H1 (cell line): Measurements from ENCODE around the gene PGBD5. TPM values are rescaled to one million over a fixed set of nuclear protein-coding genes. Genes with fewer than 3 reads are reported as not detected.

Experiments used
- CTCF ChIA-PET: fragments of 300-600 bp; sonication (Branson Sonifier 250); formaldehyde crosslinking; loops from one replicate; lab custom pipeline; 2021; ENCODE audit not compliant: partially characterized antibody; lab: Charles Lee
- POLR2A ChIA-PET: fragments of 300-600 bp; sonication (Branson Sonifier 250); formaldehyde crosslinking; loops from one replicate; lab custom pipeline; 2021; ENCODE audit warnings: inconsistent platforms; ENCODE audit not compliant: partially characterized antibody; lab: Charles Lee
- DNase-seq, 2 experiments: peaks; one replicate each; pipeline versions ENCODE4 v3.0.0 to v3.0.0-alpha.2; 2010 to 2022; ENCODE audit warnings: low spot score in 2 of 2, low read depth in 1 of 2, mixed read lengths in 1 of 2
- FAIRE-seq: peaks from 2 replicates; lab custom pipeline; 2011; peaks lifted over from hg19 to GRCh38; lab: Jason Lieb, UNC
- H2AFZ ChIP-seq: 2 replicates; pipeline ENCODE4 v1.8.1; 2012; ENCODE audit warnings: low read length, inconsistent platforms
- H2AK5ac ChIP-seq: 2 replicates; pipeline ENCODE4 v1.6.1; 2013; ENCODE audit warnings: low read depth, low read length
- H2BK120ac ChIP-seq: replicated peaks from 2 replicates; pipeline ENCODE3; 2013; ENCODE audit warnings: low read depth, low read length, inconsistent platforms
- H2BK12ac ChIP-seq: 2 replicates; pipeline ENCODE4 v1.6.1; 2013; ENCODE audit warnings: low read depth, low read length
- H2BK15ac ChIP-seq: 2 replicates; pipeline ENCODE4 v1.6.1; 2013; ENCODE audit warnings: low read length
- H2BK20ac ChIP-seq: 2 replicates; pipeline ENCODE4 v1.6.1; 2013; ENCODE audit warnings: low read length
- H2BK5ac ChIP-seq: 2 replicates; pipeline ENCODE4 v1.6.1; 2013; ENCODE audit warnings: low read depth, low read length
- H3K14ac ChIP-seq: 2 replicates; pipeline ENCODE4 v1.6.1; 2013; ENCODE audit warnings: inconsistent platforms; ENCODE audit not compliant: insufficient read length
- H3K18ac ChIP-seq: 2 replicates; pipeline ENCODE4 v1.6.1; 2013; ENCODE audit warnings: low read length; ENCODE audit errors: extremely low read depth
- H3K23ac ChIP-seq: 2 replicates; pipeline ENCODE4 v1.6.1; 2013; ENCODE audit warnings: inconsistent platforms; ENCODE audit not compliant: insufficient read length
- H3K23me2 ChIP-seq: 2 replicates; pipeline ENCODE4 v1.6.1; 2013; ENCODE audit warnings: low read depth, low read length
- H3K27ac ChIP-seq: 2 replicates; pipeline ENCODE4 v1.6.1; 2011; ENCODE audit warnings: low read depth, low read length, inconsistent platforms
- H3K27me3 ChIP-seq, 4 experiments: replicated peaks in 1 of 4; 1 replicate in 1 of 4; 2 replicates in 3 of 4; pipeline versions ENCODE4 v1.6.1 to v1.8.1; 2011 to 2013; ENCODE audit warnings: low read length in 3 of 4, mild to moderate bottlenecking in 3 of 4, inconsistent platforms in 2 of 4, mixed read lengths in 2 of 4, moderate library complexity in 1 of 4; ENCODE audit not compliant: control insufficient read depth in 3 of 4, insufficient read depth in 3 of 4; ENCODE audit errors: extremely low read depth in 1 of 4
- H3K36me3 ChIP-seq, 4 experiments: 2 replicates each; pipeline versions ENCODE4 v1.6.1 to v1.8.1; 2011 to 2013; ENCODE audit warnings: mild to moderate bottlenecking in 4 of 4, low read length in 3 of 4, moderate library complexity in 2 of 4, control low read depth in 1 of 4, inconsistent platforms in 1 of 4; ENCODE audit not compliant: insufficient read depth in 4 of 4, control insufficient read depth in 2 of 4
- H3K4ac ChIP-seq: replicated peaks from 2 replicates; pipeline ENCODE3; 2013; ENCODE audit warnings: low read length, low read depth, mixed read lengths, inconsistent platforms; ENCODE audit not compliant: insufficient read length
- H3K4me1 ChIP-seq, 4 experiments: replicated peaks in 1 of 4; 1 replicate in 1 of 4; 2 replicates in 3 of 4; pipeline versions ENCODE4 v1.6.1 to v1.8.1; 2011 to 2013; ENCODE audit warnings: low read length in 3 of 4, inconsistent platforms in 2 of 4, mixed read lengths in 1 of 4; ENCODE audit not compliant: insufficient read depth in 4 of 4, control insufficient read depth in 3 of 4
- H3K4me2 ChIP-seq, 2 experiments: 2 replicates each; pipeline versions ENCODE4 v1.6.1 to v1.8.1; 2011 to 2013; ENCODE audit warnings: low read depth in 2 of 2, low read length in 2 of 2, control low read depth in 1 of 2, inconsistent platforms in 1 of 2, mild to moderate bottlenecking in 1 of 2; ENCODE audit not compliant: insufficient read depth in 1 of 2
- H3K4me3 ChIP-seq, 4 experiments: fragments of 200-600, 300-600 bp in 1 of 4; sonication (generic), shearing (Covaris generic), sonication (Bioruptor Twin) in 1 of 4; 2 replicates each; pipeline versions ENCODE4 v1.5.1 to v1.8.1; 2011 to 2016; ENCODE audit warnings: low read length in 4 of 4, low read depth in 3 of 4, control low read depth in 2 of 4, inconsistent platforms in 2 of 4, mild to moderate bottlenecking in 2 of 4, mixed read lengths in 1 of 4, moderate library complexity in 1 of 4; ENCODE audit not compliant: insufficient read depth in 2 of 4; ENCODE audit errors: extremely low read depth in 1 of 4
- H3K56ac ChIP-seq: replicated peaks from 2 replicates; pipeline ENCODE3; 2013; ENCODE audit warnings: low read depth, mild to moderate bottlenecking, mixed read lengths, low read length, inconsistent platforms; ENCODE audit not compliant: insufficient read length
- H3K79me1 ChIP-seq: 2 replicates; pipeline ENCODE4 v1.6.1; 2013; ENCODE audit warnings: low read depth, low read length, control low read depth
- H3K79me2 ChIP-seq, 2 experiments: 2 replicates each; pipeline versions ENCODE4 v1.6.1 to v1.8.1; 2012 to 2013; ENCODE audit warnings: low read length in 2 of 2, mild to moderate bottlenecking in 2 of 2, inconsistent platforms in 1 of 2; ENCODE audit not compliant: insufficient read depth in 2 of 2, control insufficient read depth in 1 of 2
- H3K9ac ChIP-seq, 4 experiments: replicated peaks in 1 of 4; 1 replicate in 1 of 4; 2 replicates in 3 of 4; pipeline versions ENCODE4 v1.6.1 to v1.8.1; 2011 to 2013; ENCODE audit warnings: low read depth in 3 of 4, low read length in 3 of 4, control low read depth in 2 of 4, mild to moderate bottlenecking in 2 of 4, moderate library complexity in 2 of 4, inconsistent platforms in 1 of 4; ENCODE audit errors: extremely low read depth in 1 of 4
- H3K9me3 ChIP-seq, 2 experiments: 2 replicates each; pipeline versions ENCODE4 v1.6.1 to v1.8.1; 2012 to 2013; ENCODE audit warnings: mild to moderate bottlenecking in 2 of 2, moderate library complexity in 2 of 2, control low read depth in 1 of 2, inconsistent platforms in 1 of 2, low read depth in 1 of 2, low read length in 1 of 2, mixed read lengths in 1 of 2; ENCODE audit not compliant: insufficient read depth in 2 of 2
- H4K20me1 ChIP-seq, 2 experiments: replicated peaks in 1 of 2; 2 replicates each; pipeline versions ENCODE3 to v1.8.1; 2011 to 2013; ENCODE audit warnings: inconsistent platforms in 2 of 2, low read length in 2 of 2, mild to moderate bottlenecking in 1 of 2; ENCODE audit not compliant: insufficient read depth in 2 of 2, control insufficient read depth in 1 of 2
- H4K5ac ChIP-seq: 2 replicates; pipeline ENCODE4 v1.6.1; 2013; ENCODE audit warnings: low read length, low read depth, mixed read lengths, inconsistent platforms; ENCODE audit not compliant: insufficient read length
- H4K8ac ChIP-seq: 2 replicates; pipeline ENCODE4 v1.8.0; 2013; ENCODE audit warnings: mild to moderate bottlenecking, moderate library complexity, low read length, inconsistent platforms; ENCODE audit not compliant: insufficient read depth; ENCODE audit errors: extremely low read depth
- H4K91ac ChIP-seq: replicated peaks from 2 replicates; pipeline ENCODE3; 2013; ENCODE audit warnings: low read length, mixed read lengths, inconsistent platforms; ENCODE audit not compliant: insufficient read length
- BCL11A ChIP-seq, 2 experiments: IDR thresholded peaks; one replicate each; pipeline ENCODE4 v1.6.1; 2011; ENCODE audit warnings: low read depth in 2 of 2, low read length in 2 of 2, mild to moderate bottlenecking in 2 of 2
- CREB1 ChIP-seq: IDR thresholded peaks from 2 replicates; pipeline ENCODE4 v1.6.1; 2012; ENCODE audit warnings: inconsistent platforms
- CTBP2 ChIP-seq: IDR thresholded peaks from 2 replicates; pipeline ENCODE4 v1.7.0; 2011; ENCODE audit warnings: borderline replicate concordance, mild to moderate bottlenecking, moderate library complexity, mixed read lengths, low read length; ENCODE audit not compliant: insufficient read depth, insufficient read length
- EZH2 ChIP-seq: fragments of 200-600 bp; sonication (generic); IDR thresholded peaks from 2 replicates; pipeline ENCODE4 v1.7.1; 2012; ENCODE audit warnings: low read depth, mild to moderate bottlenecking, moderate library complexity, low read length, inconsistent platforms; ENCODE audit not compliant: severe bottlenecking
- FOSL1 ChIP-seq: IDR thresholded peaks from 2 replicates; pipeline ENCODE4 v1.6.1; 2011; ENCODE audit warnings: mild to moderate bottlenecking, low read depth, low read length, moderate library complexity; ENCODE audit not compliant: insufficient read depth
- JUND ChIP-seq: IDR thresholded peaks from 2 replicates; pipeline ENCODE4 v1.6.1; 2011; ENCODE audit warnings: mild to moderate bottlenecking, improper control_type of control experiment, low read length
- KDM5A ChIP-seq: fragments of 200-600 bp; IDR thresholded peaks from 2 replicates; pipeline ENCODE4 v1.7.1; 2012; ENCODE audit warnings: mild to moderate bottlenecking, low read length, inconsistent platforms, mixed read lengths
- MAX ChIP-seq: IDR thresholded peaks from 2 replicates; pipeline ENCODE4 v1.6.1; 2012; ENCODE audit warnings: inconsistent platforms
- RFX5 ChIP-seq: IDR thresholded peaks from 2 replicates; pipeline ENCODE4 v1.6.1; 2011; ENCODE audit warnings: low read depth, low read length, improper control_type of control experiment, borderline replicate concordance
- RNF2 ChIP-seq: fragments of 200-900, 300-1000 bp; sonication (generic); IDR thresholded peaks from 2 replicates; pipeline ENCODE4 v1.7.1; 2016; ENCODE audit warnings: borderline replicate concordance, low read depth, mild to moderate bottlenecking, antibody characterized with exemption, low read length; ENCODE audit not compliant: poor library complexity, severe bottlenecking; ENCODE audit errors: missing control alignments
- SAP30 ChIP-seq: fragments of 300-600 bp; sonication (generic); IDR thresholded peaks from 2 replicates; pipeline ENCODE4 v1.7.1; 2012; ENCODE audit warnings: low read length, moderate library complexity, mild to moderate bottlenecking, inconsistent platforms; ENCODE audit not compliant: insufficient read depth, insufficient replicate concordance
- SRF ChIP-seq: IDR thresholded peaks from 2 replicates; pipeline ENCODE4 v1.6.1; 2011; ENCODE audit warnings: mild to moderate bottlenecking, low read depth, low read length, moderate library complexity
- SUZ12 ChIP-seq: fragments of 200-600 bp; sonication (generic); IDR thresholded peaks from 2 replicates; pipeline ENCODE4 v1.6.1; 2012; ENCODE audit warnings: mild to moderate bottlenecking, inconsistent platforms, low read length, moderate library complexity, mixed read lengths
- YY1 ChIP-seq: IDR thresholded peaks from 2 replicates; pipeline ENCODE4 v1.6.1; 2011; ENCODE audit warnings: low read depth, mild to moderate bottlenecking, low read length
- WGBS, 2 experiments: shearing (Covaris generic) in 1 of 2; methylation state at CpG; one replicate each; pipeline versions ENCODE4 v1.1.6 to v1.1.7; 2013 to 2015; ENCODE audit warnings: low lambda C conversion rate in 2 of 2, mixed read lengths in 2 of 2, inconsistent platforms in 1 of 2, low coverage in 1 of 2, missing lambda C conversion rate in 1 of 2; ENCODE audit not compliant: insufficient replicate concordance in 2 of 2, insufficient coverage in 1 of 2, insufficient read length in 1 of 2; ENCODE audit errors: extremely low coverage in 1 of 2, missing lambda C conversion rate in 1 of 2; 5-methylcytosine and 5-hydroxymethylcytosine counted together
- polyA plus RNA-seq, 7 experiments: library from polyadenylated mRNA; depleted of rRNA in 3 of 7; stranded (reverse) in 5 of 7; unstranded in 2 of 7; fragments of >200 nt in 5 of 7; fragments of 200-250 nt in 2 of 7; gene quantifications; 1 replicate in 5 of 7; 2 replicates in 1 of 7; 4 replicates in 1 of 7; pipeline versions ENCODE4 v1.2.1 to v1.2.3, GENCODE V29; 2011 to 2013; ENCODE audit warnings: missing spikeins in 2 of 7, mixed read lengths in 2 of 7
- total RNA-seq: library from RNA; stranded (reverse); fragmentation: NEBNext Ultra II Directional; extraction: Animal tissue kit (Norgen Biotek cat#: 25700); gene quantifications from 2 replicates; pipeline ENCODE4 v1.2.1, GENCODE V29; 2021

Gene PGBD5
- total and polyA plus RNA-seq, 2 of the 8 experiments (the other 6 are each of a cell fraction or from before 2014, with no cell fraction given): 16.3 to 18.4 TPM

GRCh38 chr1:230301322-230301721 is 124.8 kb downstream of the PGBD5 start:
- H2AK5ac ChIP-seq: no peak overlapping the region
- H3K79me2 ChIP-seq: no peaks in the 10 kb centered on the region
- H3K4me2 ChIP-seq: no peak overlapping the region
- H2BK12ac ChIP-seq: no peak overlapping the region
- no peak overlapping the region for H3K4ac ChIP-seq
- no peak overlapping the region for H4K8ac ChIP-seq
- DNase-seq (no peak), FAIRE-seq (no peak)
- no peaks in the 10 kb centered on the region for H4K20me1 ChIP-seq
- H3K79me1 ChIP-seq: no peaks in the 10 kb centered on the region
- no peak overlapping the region for H4K91ac ChIP-seq
- no peak overlapping the region for H3K18ac ChIP-seq
- H3K4me3 ChIP-seq: no peak overlapping the region
- H3K56ac ChIP-seq: no peak overlapping the region
- CTCF ChIA-PET: interaction anchor here (1.3 kb wide), 1 partner anchor 452 kb away, joined by 3 read pairs; no protein-coding TSS in a partner anchor
- H3K36me3 ChIP-seq: no peaks in the 10 kb centered on the region
- H2BK5ac ChIP-seq: no peak overlapping the region
- H3K23ac ChIP-seq: no peak overlapping the region
- H3K9ac ChIP-seq: no peak overlapping the region
- H3K27me3 ChIP-seq: no peaks in the 10 kb centered on the region
- no peaks in the 10 kb centered on the region for H3K23me2 ChIP-seq
- no peaks in the 10 kb centered on the region for H3K9me3 ChIP-seq
- no peak overlapping the region for H2BK15ac ChIP-seq
- no peak overlapping the region for H2BK20ac ChIP-seq
- 82% methylated on average over 8 of the region's 8 CpGs; no CpG with 5 or more reads in 1 of the 2 experiments for WGBS, 2 experiments
- no peak overlapping the region for H2AFZ ChIP-seq
- H4K5ac ChIP-seq: no peak overlapping the region
- no peak overlapping the region for H3K27ac ChIP-seq
- H3K4me1 ChIP-seq: no peaks in the 10 kb centered on the region
- no peak overlapping the region for H3K14ac ChIP-seq
- no peak overlapping the region for H2BK120ac ChIP-seq
- POLR2A ChIA-PET: no interaction called here
- TF ChIP-seq BCL11A (IDR thresholded peaks at IDR 0.05; ENCODE audit: low read depth in 2 of 2, low read length in 2 of 2) (no peak), YY1 (no peak), KDM5A (no peak), SUZ12 (no peak), EZH2 (no peak), CREB1 (no peak), FOSL1 (no peak), CTBP2 (no peak), JUND (no peak), RFX5 (no peak), RNF2 (no peak), SAP30 (no peak), SRF (no peak), MAX (no peak)
